ENCODE results near the gene ENTHD1.

GRCh38 chr22:39797528-39798147, 95.9 kb downstream of the ENTHD1 start:
- TF ChIP-seq, protein P1, sequence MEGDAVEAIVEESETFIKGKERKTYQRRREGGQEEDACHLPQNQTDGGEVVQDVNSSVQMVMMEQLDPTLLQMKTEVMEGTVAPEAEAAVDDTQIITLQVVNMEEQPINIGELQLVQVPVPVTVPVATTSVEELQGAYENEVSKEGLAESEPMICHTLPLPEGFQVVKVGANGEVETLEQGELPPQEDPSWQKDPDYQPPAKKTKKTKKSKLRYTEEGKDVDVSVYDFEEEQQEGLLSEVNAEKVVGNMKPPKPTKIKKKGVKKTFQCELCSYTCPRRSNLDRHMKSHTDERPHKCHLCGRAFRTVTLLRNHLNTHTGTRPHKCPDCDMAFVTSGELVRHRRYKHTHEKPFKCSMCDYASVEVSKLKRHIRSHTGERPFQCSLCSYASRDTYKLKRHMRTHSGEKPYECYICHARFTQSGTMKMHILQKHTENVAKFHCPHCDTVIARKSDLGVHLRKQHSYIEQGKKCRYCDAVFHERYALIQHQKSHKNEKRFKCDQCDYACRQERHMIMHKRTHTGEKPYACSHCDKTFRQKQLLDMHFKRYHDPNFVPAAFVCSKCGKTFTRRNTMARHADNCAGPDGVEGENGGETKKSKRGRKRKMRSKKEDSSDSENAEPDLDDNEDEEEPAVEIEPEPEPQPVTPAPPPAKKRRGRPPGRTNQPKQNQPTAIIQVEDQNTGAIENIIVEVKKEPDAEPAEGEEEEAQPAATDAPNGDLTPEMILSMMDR (IDR thresholded peaks at IDR 0.05; ENCODE audit: low read length), result no peak
- no peak for TF ChIP-seq EZH2 (optimal IDR thresholded peaks at IDR 0.05; ENCODE audit: low read depth, low read length)
